Mesothelial cell of epicardium (in vitro differentiated cells): ENCODE measurements around the gene RASSF4. TPM values are rescaled to one million over a fixed set of nuclear protein-coding genes. Genes with fewer than 3 reads are reported as not detected.

Experiments
- DNase-seq, 2 experiments: peaks; one replicate each; pipeline ENCODE4 v3.0.0; 2021; ENCODE audit warnings: low spot score in 2 of 2; ENCODE audit not compliant: unreplicated experiment in 2 of 2
- H3K27ac Mint-ChIP-seq: 2 replicates; pipeline ENCODE4 v1.8.0; 2021; ENCODE audit warnings: mixed read lengths
- H3K27me3 Mint-ChIP-seq: 2 replicates; pipeline ENCODE4 v1.8.0; 2021; ENCODE audit warnings: low read depth, mixed read lengths
- H3K36me3 Mint-ChIP-seq: 2 replicates; pipeline ENCODE4 v1.8.0; 2021; ENCODE audit warnings: mixed read lengths
- H3K4me1 Mint-ChIP-seq: 2 replicates; pipeline ENCODE4 v1.8.0; 2021; ENCODE audit warnings: mixed read lengths
- H3K4me3 Mint-ChIP-seq: 2 replicates; pipeline ENCODE4 v1.8.0; 2021; ENCODE audit warnings: mild to moderate bottlenecking, moderate library complexity, mixed read lengths
- H3K9me3 Mint-ChIP-seq: 2 replicates; pipeline ENCODE4 v1.8.0; 2021; ENCODE audit warnings: mixed read lengths
- total RNA-seq: library from RNA; stranded (reverse); gene quantifications from 3 replicates; pipeline ENCODE4 v1.2.1, GENCODE V29; 2021
- TF ChIP-seq, protein P1 (sequence below): fragments of 200-600 bp; sonication (generic); IDR thresholded peaks from one replicate; pipeline ENCODE4 v1.5.0; 2021; ENCODE audit warnings: antibody characterized with exemption; ENCODE audit not compliant: unreplicated experiment

Gene RASSF4, protein sequence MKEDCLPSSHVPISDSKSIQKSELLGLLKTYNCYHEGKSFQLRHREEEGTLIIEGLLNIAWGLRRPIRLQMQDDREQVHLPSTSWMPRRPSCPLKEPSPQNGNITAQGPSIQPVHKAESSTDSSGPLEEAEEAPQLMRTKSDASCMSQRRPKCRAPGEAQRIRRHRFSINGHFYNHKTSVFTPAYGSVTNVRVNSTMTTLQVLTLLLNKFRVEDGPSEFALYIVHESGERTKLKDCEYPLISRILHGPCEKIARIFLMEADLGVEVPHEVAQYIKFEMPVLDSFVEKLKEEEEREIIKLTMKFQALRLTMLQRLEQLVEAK
- 15.4 to 16.6 TPM (median 16.3 TPM) in 3 replicates for total RNA-seq

DNA sequence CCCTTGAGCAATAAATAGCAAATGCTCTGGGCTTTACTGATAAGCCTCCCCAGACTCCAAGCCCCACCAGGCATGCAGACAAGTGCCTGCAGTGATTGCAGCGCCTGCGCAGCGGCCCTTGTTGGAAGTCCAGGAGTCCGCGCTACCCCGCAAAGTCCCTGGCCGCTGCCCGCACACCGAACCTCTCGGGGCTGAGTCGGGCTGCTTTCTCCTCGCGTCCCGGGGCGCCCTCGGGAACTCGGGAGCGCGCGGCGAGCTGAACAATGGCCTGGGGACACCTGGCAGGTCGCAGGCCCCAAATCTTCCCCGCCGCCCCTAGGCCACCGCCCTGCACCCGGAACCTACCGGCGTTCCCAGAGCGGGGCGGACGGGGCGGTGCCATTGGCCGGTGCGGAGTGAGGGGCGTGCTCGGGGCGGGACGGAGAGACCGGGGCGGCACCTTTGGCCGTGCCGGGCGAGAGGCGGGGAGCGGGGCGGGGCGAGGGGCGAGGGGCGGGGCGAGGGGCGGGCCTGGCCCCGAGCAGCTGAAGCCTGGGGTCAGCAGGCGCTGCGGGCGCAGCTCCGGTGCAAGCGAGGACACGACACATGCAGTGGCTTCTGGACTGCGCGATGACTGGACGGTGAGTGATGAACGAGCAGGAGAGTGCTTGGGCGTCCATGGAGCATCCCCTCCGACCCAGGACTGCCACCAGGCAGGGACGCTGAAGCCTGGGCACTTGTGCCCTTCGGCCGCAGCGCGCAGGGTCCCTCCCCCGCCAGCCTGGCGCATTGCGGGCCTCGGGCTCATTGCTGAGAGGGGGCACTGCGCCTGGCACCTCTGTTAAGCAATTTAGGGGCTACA is at the start of gene RASSF4:
RASSF4 (plus strand) TSS at position 556 of the 841 bp plus-strand sequence. CDS start 10,401 bp downstream, outside the sequence.
- TF ChIP-seq, protein P1, sequence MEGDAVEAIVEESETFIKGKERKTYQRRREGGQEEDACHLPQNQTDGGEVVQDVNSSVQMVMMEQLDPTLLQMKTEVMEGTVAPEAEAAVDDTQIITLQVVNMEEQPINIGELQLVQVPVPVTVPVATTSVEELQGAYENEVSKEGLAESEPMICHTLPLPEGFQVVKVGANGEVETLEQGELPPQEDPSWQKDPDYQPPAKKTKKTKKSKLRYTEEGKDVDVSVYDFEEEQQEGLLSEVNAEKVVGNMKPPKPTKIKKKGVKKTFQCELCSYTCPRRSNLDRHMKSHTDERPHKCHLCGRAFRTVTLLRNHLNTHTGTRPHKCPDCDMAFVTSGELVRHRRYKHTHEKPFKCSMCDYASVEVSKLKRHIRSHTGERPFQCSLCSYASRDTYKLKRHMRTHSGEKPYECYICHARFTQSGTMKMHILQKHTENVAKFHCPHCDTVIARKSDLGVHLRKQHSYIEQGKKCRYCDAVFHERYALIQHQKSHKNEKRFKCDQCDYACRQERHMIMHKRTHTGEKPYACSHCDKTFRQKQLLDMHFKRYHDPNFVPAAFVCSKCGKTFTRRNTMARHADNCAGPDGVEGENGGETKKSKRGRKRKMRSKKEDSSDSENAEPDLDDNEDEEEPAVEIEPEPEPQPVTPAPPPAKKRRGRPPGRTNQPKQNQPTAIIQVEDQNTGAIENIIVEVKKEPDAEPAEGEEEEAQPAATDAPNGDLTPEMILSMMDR: no peak
- Mint-ChIP-seq H3K4me3 (peak within 1 kb of the TSS; percentile 82), H3K36me3 (peaks cover 14% of the 10 kb centered on the region), H3K9me3 (no peaks in the 10 kb centered on the region), H3K27ac (peak within 1 kb of the TSS; percentile 62), H3K27me3 (no peaks in the 10 kb centered on the region), H3K4me1 (peaks cover 40% of the 10 kb centered on the region)
- DNase-seq: peak; percentile 63 to 79

DNA sequence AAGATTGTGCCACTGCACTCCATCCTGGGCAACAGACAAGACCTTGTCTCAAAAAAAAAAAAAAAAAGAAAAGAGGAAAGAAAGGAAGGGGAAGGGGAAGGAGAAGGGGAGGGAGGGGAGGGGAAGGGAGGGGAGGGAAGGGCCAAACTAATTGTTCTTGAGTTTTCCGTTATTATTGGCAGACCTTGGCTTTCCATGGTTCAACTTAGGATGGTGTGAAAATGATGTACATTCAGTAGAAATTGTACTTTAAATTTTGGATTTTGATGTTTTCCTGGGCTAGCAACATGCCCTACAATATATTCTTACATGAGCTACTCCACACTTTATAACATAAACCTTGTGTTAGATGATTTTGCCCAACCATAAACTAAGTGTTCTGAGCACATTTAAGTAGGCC is 49.7 kb upstream of the RASSF4 start:
- H3K4me3 Mint-ChIP-seq: no peak overlapping the region
- DNase-seq: no peak
- no peak overlapping the region for H3K27ac Mint-ChIP-seq
- no peaks in the 10 kb centered on the region for H3K36me3 Mint-ChIP-seq
- H3K9me3 Mint-ChIP-seq: no peaks in the 10 kb centered on the region
- H3K4me1 Mint-ChIP-seq: peaks cover 57% of the 10 kb centered on the region
- TF ChIP-seq, protein P1: no peak
- H3K27me3 Mint-ChIP-seq: no peaks in the 10 kb centered on the region

DNA sequence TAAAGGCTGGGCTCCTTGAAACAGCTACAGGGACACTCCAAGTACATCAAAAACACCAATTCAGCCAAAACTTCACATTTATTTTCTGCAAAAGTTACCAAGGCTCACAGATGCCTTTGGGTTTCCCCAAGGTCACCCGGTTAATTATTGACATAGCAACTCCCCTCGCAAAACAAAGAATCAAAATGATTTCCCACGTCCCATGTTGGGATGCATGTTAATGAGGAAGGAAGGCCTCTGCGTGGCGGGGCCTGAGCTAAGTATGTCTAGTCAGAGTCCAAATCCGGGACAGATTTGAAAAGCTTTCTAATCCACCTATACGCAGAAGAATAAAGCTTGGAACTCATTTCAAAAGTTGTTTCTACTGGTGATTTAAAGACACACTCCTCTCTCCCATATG is 49.0 kb upstream of the RASSF4 start:
- TF ChIP-seq, protein P1: no peak
- Mint-ChIP-seq H3K9me3 (no peaks in the 10 kb centered on the region), H3K4me3 (no peak overlapping the region), H3K4me1 (peaks cover 57% of the 10 kb centered on the region), H3K36me3 (no peaks in the 10 kb centered on the region), H3K27me3 (no peaks in the 10 kb centered on the region), H3K27ac (peak overlapping the region; percentile 63)
- DNase-seq: no peak

DNA sequence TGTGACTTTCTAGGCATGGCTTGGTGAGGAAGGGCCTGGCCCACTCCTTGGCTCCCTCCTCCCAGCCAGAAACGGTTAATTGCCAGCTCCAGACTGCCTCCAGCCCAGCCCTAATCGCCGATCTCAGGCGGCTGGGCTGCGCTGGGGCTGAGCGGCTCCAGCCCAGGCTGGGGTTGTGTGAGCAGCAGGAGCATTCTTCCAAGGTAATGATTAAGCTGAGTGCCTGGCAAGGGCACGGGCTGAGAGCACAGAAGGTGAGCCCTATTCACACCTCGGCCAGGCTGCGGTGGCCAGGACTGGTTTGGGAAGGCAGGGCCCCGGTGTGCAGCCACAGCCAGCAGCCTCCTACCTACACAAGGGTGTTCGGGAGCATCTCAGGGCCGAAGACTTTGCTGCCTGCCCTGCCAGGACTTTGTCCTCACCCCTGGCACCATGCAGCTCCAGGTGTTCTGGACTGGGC is 48.5 kb upstream of the RASSF4 start, which contains the start of gene TMEM72:
TMEM72 (plus strand) TSS at position 257 of the 460 bp plus-strand sequence; CDS start at position 433, 176 bp downstream.
- peak within 1 kb of the TSS; percentile 1 for H3K4me3 Mint-ChIP-seq
- DNase-seq: no peak
- H3K27ac Mint-ChIP-seq: peak within 1 kb of the TSS; percentile 63
- H3K9me3 Mint-ChIP-seq: no peaks in the 10 kb centered on the region
- no peaks in the 10 kb centered on the region for H3K36me3 Mint-ChIP-seq
- TF ChIP-seq, protein P1: no peak
- peaks cover 57% of the 10 kb centered on the region for H3K4me1 Mint-ChIP-seq
- no peaks in the 10 kb centered on the region for H3K27me3 Mint-ChIP-seq

DNA sequence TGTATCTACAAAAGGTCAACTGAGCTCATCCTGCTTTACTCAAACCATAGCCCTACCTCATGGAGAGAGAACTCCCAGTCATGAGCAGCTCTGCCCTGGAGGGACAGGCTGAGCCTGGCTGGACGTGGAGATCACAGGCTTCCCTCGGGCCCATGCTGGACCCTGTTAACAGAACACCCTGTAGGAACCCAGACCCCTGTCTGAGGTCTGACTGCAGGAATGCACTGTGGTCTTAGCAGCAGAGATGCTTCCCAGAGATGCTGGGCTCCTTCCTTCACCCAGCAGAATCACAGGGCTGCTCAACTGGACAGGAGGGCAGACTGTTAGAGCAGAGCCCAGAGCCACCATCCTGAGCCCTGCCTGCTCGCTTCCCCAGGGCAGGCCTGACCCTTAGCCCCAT is 47.7 kb upstream of the RASSF4 start:
- H3K4me1 Mint-ChIP-seq: peaks cover 57% of the 10 kb centered on the region
- no peaks in the 10 kb centered on the region for H3K27me3 Mint-ChIP-seq
- no peak for DNase-seq
- no peaks in the 10 kb centered on the region for H3K36me3 Mint-ChIP-seq
- no peak overlapping the region for H3K4me3 Mint-ChIP-seq
- no peak overlapping the region for H3K27ac Mint-ChIP-seq
- no peaks in the 10 kb centered on the region for H3K9me3 Mint-ChIP-seq
- TF ChIP-seq, protein P1: no peak
